ENCODE data around the gene AGBL4. TPM values are rescaled to one million over a fixed set of nuclear protein-coding genes. Genes with fewer than 3 reads are reported as not detected.
A peak's percentile ranks its signal among the peaks of the same experiment; 100 is the strongest.

Gene AGBL4
- total and polyA plus RNA-seq, 2 donors = 0.08 to 0.37 TPM

GRCh38 chr1:48817505-48818114, 1206.1 kb downstream of the AGBL4 start:
- 64% methylated on average over 4 of the region's 4 CpGs for WGBS
- no peak for DNase-seq (ENCODE audit: extremely low spot score)

GRCh38 chr1:48810740-48811139, 1213.0 kb downstream of the AGBL4 start:
- Histone ChIP-seq H3K36me3 (ENCODE audit: insufficient read depth) (no peaks in the 10 kb centered on the region), H3K27ac (ENCODE audit: low read depth) (no peak overlapping the region), H3K4me3 (ENCODE audit: low read depth, low read length) (no peak overlapping the region), H3K4me1 (ENCODE audit: insufficient read depth) (no peaks in the 10 kb centered on the region)
- 25% methylated on average over 4 of the region's 4 CpGs for WGBS
- DNase-seq (ENCODE audit: extremely low spot score) = no peak

More at GRCh38 chr1:48817505-48818114, 1206.1 kb downstream of the AGBL4 start:
- no peaks in the 10 kb centered on the region for H3K4me1 ChIP-seq (ENCODE audit: insufficient read depth)
- H3K4me3 ChIP-seq (ENCODE audit: low read depth, low read length) = no peak overlapping the region
- H3K36me3 ChIP-seq (ENCODE audit: insufficient read depth) = no peaks in the 10 kb centered on the region
- no peak overlapping the region for H3K27ac ChIP-seq (ENCODE audit: low read depth)

GRCh38 chr1:48808496-48808895, 1215.3 kb downstream of the AGBL4 start:
- Histone ChIP-seq H3K4me1 (ENCODE audit: insufficient read depth) (no peaks in the 10 kb centered on the region), H3K4me3 (ENCODE audit: low read depth, low read length) (no peak overlapping the region), H3K36me3 (ENCODE audit: insufficient read depth) (no peaks in the 10 kb centered on the region), H3K27ac (ENCODE audit: low read depth) (no peak overlapping the region)
- 48% methylated on average over 3 of the region's 3 CpGs for WGBS
- DNase-seq (ENCODE audit: extremely low spot score) = no peak

- H3K27ac ChIP-seq (ENCODE audit: low read depth) = no peak overlapping the region
- H3K4me1 ChIP-seq (ENCODE audit: insufficient read depth) = no peaks in the 10 kb centered on the region
- 38% methylated on average over 4 of the region's 4 CpGs for WGBS
- no peak overlapping the region for H3K4me3 ChIP-seq (ENCODE audit: low read depth, low read length)
- DNase-seq (ENCODE audit: extremely low spot score) = no peak
- H3K36me3 ChIP-seq (ENCODE audit: insufficient read depth) = no peaks in the 10 kb centered on the region
Measured at GRCh38 chr1:48807554-48808260, 1216.0 kb downstream of the AGBL4 start.

- Histone ChIP-seq H3K4me3 (ENCODE audit: low read depth, low read length) (no peak overlapping the region), H3K27ac (ENCODE audit: low read depth) (no peak overlapping the region), H3K4me1 (ENCODE audit: insufficient read depth) (no peaks in the 10 kb centered on the region), H3K36me3 (ENCODE audit: insufficient read depth) (no peaks in the 10 kb centered on the region)
- no peak for DNase-seq (ENCODE audit: extremely low spot score)
Measured at GRCh38 chr1:48803474-48803873, 1220.3 kb downstream of the AGBL4 start.

GRCh38 chr1:48794816-48795215, 1228.9 kb downstream of the AGBL4 start:
- no peak for DNase-seq (ENCODE audit: extremely low spot score)
- 43% methylated on average over 1 of the region's 1 CpG for WGBS
- H3K4me3 ChIP-seq (ENCODE audit: low read depth, low read length) = no peak overlapping the region
- H3K36me3 ChIP-seq (ENCODE audit: insufficient read depth) = no peaks in the 10 kb centered on the region
- H3K27ac ChIP-seq (ENCODE audit: low read depth) = no peak overlapping the region
- H3K4me1 ChIP-seq (ENCODE audit: insufficient read depth) = no peaks in the 10 kb centered on the region

GRCh38 chr1:48793863-48794262, 1229.9 kb downstream of the AGBL4 start:
- Histone ChIP-seq H3K36me3 (ENCODE audit: insufficient read depth) (no peaks in the 10 kb centered on the region), H3K27ac (ENCODE audit: low read depth) (no peak overlapping the region), H3K4me3 (ENCODE audit: low read depth, low read length) (no peak overlapping the region), H3K4me1 (ENCODE audit: insufficient read depth) (no peaks in the 10 kb centered on the region)
- no peak for DNase-seq (ENCODE audit: extremely low spot score)
- WGBS = 65% methylated on average over 1 of the region's 1 CpG

- 49% methylated on average over 1 of the region's 1 CpG for whole genome bisulfite sequencing
- no peak overlapping the region for H3K27ac ChIP-seq (ENCODE audit: low read depth)
- H3K4me1 ChIP-seq (ENCODE audit: insufficient read depth) = no peaks in the 10 kb centered on the region
- no peaks in the 10 kb centered on the region for H3K36me3 ChIP-seq (ENCODE audit: insufficient read depth)
- H3K4me3 ChIP-seq (ENCODE audit: low read depth, low read length) = no peak overlapping the region
- DNase-seq (ENCODE audit: extremely low spot score) = no peak
Measured at GRCh38 chr1:48792961-48793360, 1230.8 kb downstream of the AGBL4 start.

- no peak for DNase-seq (ENCODE audit: extremely low spot score)
- Histone ChIP-seq H3K36me3 (ENCODE audit: insufficient read depth) (no peaks in the 10 kb centered on the region), H3K4me1 (ENCODE audit: insufficient read depth) (no peaks in the 10 kb centered on the region), H3K27ac (ENCODE audit: low read depth) (no peak overlapping the region), H3K4me3 (ENCODE audit: low read depth, low read length) (no peak overlapping the region)
Measured at GRCh38 chr1:48790397-48790796, 1233.4 kb downstream of the AGBL4 start.

GRCh38 chr1:48789903-48790302, 1233.9 kb downstream of the AGBL4 start:
- WGBS = 43% methylated on average over 4 of the region's 4 CpGs
- DNase-seq (ENCODE audit: extremely low spot score) = no peak
- no peaks in the 10 kb centered on the region for H3K4me1 ChIP-seq (ENCODE audit: insufficient read depth)
- H3K27ac ChIP-seq (ENCODE audit: low read depth) = no peak overlapping the region
- no peak overlapping the region for H3K4me3 ChIP-seq (ENCODE audit: low read depth, low read length)
- H3K36me3 ChIP-seq (ENCODE audit: insufficient read depth) = no peaks in the 10 kb centered on the region

- H3K4me3 ChIP-seq (ENCODE audit: low read depth, low read length) = no peak overlapping the region
- no peaks in the 10 kb centered on the region for H3K36me3 ChIP-seq (ENCODE audit: insufficient read depth)
- no peak for DNase-seq (ENCODE audit: extremely low spot score)
- WGBS = 87% methylated on average over 1 of the region's 1 CpG
- H3K4me1 ChIP-seq (ENCODE audit: insufficient read depth) = no peaks in the 10 kb centered on the region
- no peak overlapping the region for H3K27ac ChIP-seq (ENCODE audit: low read depth)
Measured at GRCh38 chr1:48785869-48786268, 1237.9 kb downstream of the AGBL4 start.

GRCh38 chr1:48784301-48784700, 1239.5 kb downstream of the AGBL4 start:
- H3K4me1 ChIP-seq (ENCODE audit: insufficient read depth) = no peaks in the 10 kb centered on the region

GRCh38 chr1:48777219-48777895, 1246.4 kb downstream of the AGBL4 start:
- Histone ChIP-seq H3K4me1 (ENCODE audit: insufficient read depth) (peaks cover 4% of the 10 kb centered on the region), H3K4me3 (ENCODE audit: low read depth, low read length) (peak overlapping the region; percentile 99), H3K36me3 (ENCODE audit: insufficient read depth) (no peaks in the 10 kb centered on the region), H3K27ac (ENCODE audit: low read depth) (no peak overlapping the region)
- DNase-seq (ENCODE audit: extremely low spot score) = no peak
- WGBS = 8% methylated on average over 17 of the region's 17 CpGs

More at GRCh38 chr1:48784301-48784700, 1239.5 kb downstream of the AGBL4 start:
- 88% methylated on average over 2 of the region's 2 CpGs for WGBS
- no peak overlapping the region for H3K4me3 ChIP-seq (ENCODE audit: low read depth, low read length)
- no peaks in the 10 kb centered on the region for H3K36me3 ChIP-seq (ENCODE audit: insufficient read depth)
- H3K27ac ChIP-seq (ENCODE audit: low read depth) = no peak overlapping the region
- no peak for DNase-seq (ENCODE audit: extremely low spot score)

Measured in urinary bladder (tissue), 4 donors.